HepG2 (cell line): Measurements from ENCODE around the gene NYAP1. TPM values are rescaled to one million over a fixed set of nuclear protein-coding genes. Genes with fewer than 3 reads are reported as not detected.
A peak's percentile ranks its signal among the peaks of the same experiment; 100 is the strongest.

Experiments
- ISX ChIP-seq: sonication (generic); formaldehyde crosslinking; conservative IDR thresholded peaks from 2 replicates; pipeline ENCODE4 v1.5.0; 2020; ENCODE audit warnings: missing genetic modification reagents
- KDM2A ChIP-seq: sonication (generic); formaldehyde crosslinking; IDR thresholded peaks from 2 replicates; pipeline ENCODE4 v1.4.0; 2020; ENCODE audit warnings: low read depth, missing genetic modification reagents, borderline replicate concordance
- PLRG1 ChIP-seq: fragments of 450-650 bp; conservative IDR thresholded peaks from 2 replicates; pipeline ENCODE4 v1.6.1; 2016
- SIX1 ChIP-seq: sonication (generic); formaldehyde crosslinking; IDR thresholded peaks from 2 replicates; pipeline ENCODE4 v1.4.0; 2020; ENCODE audit warnings: missing genetic modification reagents, borderline replicate concordance
- YEATS2 ChIP-seq: sonication (generic); formaldehyde crosslinking; IDR thresholded peaks from 2 replicates; pipeline ENCODE4 v1.4.0; 2020; ENCODE audit warnings: missing genetic modification reagents, borderline replicate concordance
- ZNF30 ChIP-seq: sonication (generic); formaldehyde crosslinking; IDR thresholded peaks from 2 replicates; pipeline ENCODE4 v1.5.0; 2020; ENCODE audit warnings: mild to moderate bottlenecking, missing genetic modification reagents
- ZNF563 ChIP-seq: sonication (generic); formaldehyde crosslinking; IDR thresholded peaks from 2 replicates; pipeline ENCODE4 v1.8.0; 2022; ENCODE audit warnings: mild to moderate bottlenecking, moderate library complexity, missing genetic modification reagents
- ZNF605 ChIP-seq: sonication (generic); formaldehyde crosslinking; IDR thresholded peaks from 2 replicates; pipeline ENCODE4 v1.8.0; 2022; ENCODE audit warnings: mild to moderate bottlenecking, missing genetic modification reagents
- ZNF772 ChIP-seq: sonication (generic); formaldehyde crosslinking; IDR thresholded peaks from 2 replicates; pipeline ENCODE4 v1.5.0; 2020; ENCODE audit warnings: mild to moderate bottlenecking, missing genetic modification reagents
- ZNF780A ChIP-seq: sonication (generic); formaldehyde crosslinking; IDR thresholded peaks from 2 replicates; pipeline ENCODE4 v1.8.0; 2022; ENCODE audit warnings: mild to moderate bottlenecking, missing genetic modification reagents, moderate library complexity
- ZNF788 ChIP-seq: sonication (generic); formaldehyde crosslinking; IDR thresholded peaks from 2 replicates; pipeline ENCODE4 v1.5.0; 2020; ENCODE audit warnings: mild to moderate bottlenecking, missing genetic modification reagents, borderline replicate concordance
- polyA plus RNA-seq, 8 experiments: library from polyadenylated mRNA; depleted of rRNA in 3 of 8; stranded (reverse) in 7 of 8; unstranded in 1 of 8; fragments of >200 nt; fragmentation: Illumina TruSeq in 4 of 8; extraction: Trizol in 4 of 8; gene quantifications; 2 replicates each; pipeline versions ENCODE4 v1.2.1 to v1.2.3, GENCODE V29; 2011 to 2016; ENCODE audit warnings: low read depth in 4 of 8, missing spikeins in 1 of 8, mixed read lengths in 1 of 8; ENCODE audit not compliant: insufficient read depth in 1 of 8
- total RNA-seq, 5 experiments: library from RNA; depleted of rRNA; stranded (reverse); fragments of >200 nt; fragmentation: Illumina TruSeq; extraction: Trizol; gene quantifications; 2 replicates each; pipeline ENCODE4 v1.2.3, GENCODE V29; 2016; ENCODE audit warnings: low read depth in 1 of 5
- TF ChIP-seq, protein P1 (sequence below): sonication (generic); formaldehyde crosslinking; IDR thresholded peaks from 2 replicates; pipeline ENCODE4 v1.4.0; 2020; ENCODE audit warnings: mild to moderate bottlenecking, missing genetic modification reagents
- TF ChIP-seq, protein P2 (sequence below), 2 experiments: sonication (generic) in 1 of 2; formaldehyde crosslinking in 1 of 2; IDR thresholded peaks; 2 replicates each; pipeline versions ENCODE4 v1.4.0 to v1.6.1; 2018 to 2020; ENCODE audit warnings: missing genetic modification reagents in 2 of 2, borderline replicate concordance in 1 of 2, low read depth in 1 of 2, mild to moderate bottlenecking in 1 of 2, missing biosample characterization in 1 of 2
- TF ChIP-seq, protein P3 (sequence below): sonication (generic); formaldehyde crosslinking; IDR thresholded peaks from 2 replicates; pipeline ENCODE4 v1.5.1; 2020; ENCODE audit warnings: mild to moderate bottlenecking, moderate library complexity, missing genetic modification reagents
- TF ChIP-seq, protein P4 (sequence below): sonication (generic); formaldehyde crosslinking; IDR thresholded peaks from 2 replicates; pipeline ENCODE4 v1.4.0; 2020; ENCODE audit warnings: missing genetic modification reagents
- TF ChIP-seq, protein P5 (sequence below): sonication (generic); formaldehyde crosslinking; IDR thresholded peaks from 2 replicates; pipeline ENCODE4 v1.4.0; 2020; ENCODE audit warnings: mild to moderate bottlenecking, missing genetic modification reagents
- TF ChIP-seq, protein P6 (sequence below): sonication (generic); formaldehyde crosslinking; IDR thresholded peaks from 2 replicates; pipeline ENCODE4 v1.8.1; 2022; ENCODE audit warnings: mild to moderate bottlenecking, missing genetic modification reagents

Gene NYAP1
- total and polyA plus RNA-seq, 2 of the 13 experiments (the other 11 are each of a cell fraction or from before 2014, with no cell fraction given): 0.15 to 0.46 TPM

DNA sequence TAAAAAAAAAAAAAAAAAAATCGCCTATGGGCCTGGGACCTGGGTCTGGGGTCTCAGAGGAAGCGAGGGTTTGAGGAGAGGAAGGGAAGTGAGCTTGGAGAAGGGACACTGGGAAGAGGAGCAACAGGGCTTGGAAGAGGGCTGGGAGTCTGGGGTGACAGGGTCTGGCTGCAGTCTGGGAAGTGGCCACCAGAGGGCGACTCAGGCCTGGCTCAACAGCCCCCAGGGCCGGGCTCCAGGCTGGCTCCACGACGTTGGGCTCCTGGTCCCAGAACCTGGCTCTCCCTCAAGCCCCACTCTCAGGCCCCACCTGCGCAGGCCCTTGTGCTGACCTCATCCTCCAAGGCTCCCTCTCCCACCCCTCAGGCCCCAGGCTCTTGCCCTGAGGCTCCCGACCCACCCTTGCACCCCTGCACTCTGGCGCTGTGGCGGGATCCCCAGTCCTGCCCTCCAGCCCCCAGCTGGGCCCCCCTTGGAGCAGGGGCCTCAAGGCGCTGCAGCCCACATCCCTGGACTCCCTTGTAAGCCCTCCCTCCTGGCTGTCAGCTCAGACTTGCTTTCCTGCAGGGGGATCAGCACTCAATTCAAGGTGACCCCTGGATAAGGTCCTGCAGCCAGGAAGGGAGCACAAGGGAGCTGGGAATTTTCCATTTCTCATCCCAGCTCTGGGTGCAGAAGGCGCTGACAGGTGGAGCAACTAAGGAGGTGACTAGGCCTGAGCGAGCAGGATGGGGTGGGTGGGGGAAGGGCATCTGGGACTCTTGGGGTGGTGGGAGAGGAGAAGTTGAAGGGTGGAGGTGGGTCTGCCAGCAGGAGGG lies 14.3 kb upstream of the NYAP1 start (continued):
- TF ChIP-seq KDM2A: peak; percentile 34; the same call in 1 of the 2 replicates
- peak; percentile 42; the same call in 1 of the 2 replicates for TF ChIP-seq ZNF788 (CRISPR knock-in tag)
- no peak for TF ChIP-seq ISX (CRISPR knock-in tag)
- TF ChIP-seq, protein P1, sequence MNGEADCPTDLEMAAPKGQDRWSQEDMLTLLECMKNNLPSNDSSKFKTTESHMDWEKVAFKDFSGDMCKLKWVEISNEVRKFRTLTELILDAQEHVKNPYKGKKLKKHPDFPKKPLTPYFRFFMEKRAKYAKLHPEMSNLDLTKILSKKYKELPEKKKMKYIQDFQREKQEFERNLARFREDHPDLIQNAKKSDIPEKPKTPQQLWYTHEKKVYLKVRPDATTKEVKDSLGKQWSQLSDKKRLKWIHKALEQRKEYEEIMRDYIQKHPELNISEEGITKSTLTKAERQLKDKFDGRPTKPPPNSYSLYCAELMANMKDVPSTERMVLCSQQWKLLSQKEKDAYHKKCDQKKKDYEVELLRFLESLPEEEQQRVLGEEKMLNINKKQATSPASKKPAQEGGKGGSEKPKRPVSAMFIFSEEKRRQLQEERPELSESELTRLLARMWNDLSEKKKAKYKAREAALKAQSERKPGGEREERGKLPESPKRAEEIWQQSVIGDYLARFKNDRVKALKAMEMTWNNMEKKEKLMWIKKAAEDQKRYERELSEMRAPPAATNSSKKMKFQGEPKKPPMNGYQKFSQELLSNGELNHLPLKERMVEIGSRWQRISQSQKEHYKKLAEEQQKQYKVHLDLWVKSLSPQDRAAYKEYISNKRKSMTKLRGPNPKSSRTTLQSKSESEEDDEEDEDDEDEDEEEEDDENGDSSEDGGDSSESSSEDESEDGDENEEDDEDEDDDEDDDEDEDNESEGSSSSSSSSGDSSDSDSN (CRISPR knock-in tag): peak; percentile 54
- TF ChIP-seq, protein P2, sequence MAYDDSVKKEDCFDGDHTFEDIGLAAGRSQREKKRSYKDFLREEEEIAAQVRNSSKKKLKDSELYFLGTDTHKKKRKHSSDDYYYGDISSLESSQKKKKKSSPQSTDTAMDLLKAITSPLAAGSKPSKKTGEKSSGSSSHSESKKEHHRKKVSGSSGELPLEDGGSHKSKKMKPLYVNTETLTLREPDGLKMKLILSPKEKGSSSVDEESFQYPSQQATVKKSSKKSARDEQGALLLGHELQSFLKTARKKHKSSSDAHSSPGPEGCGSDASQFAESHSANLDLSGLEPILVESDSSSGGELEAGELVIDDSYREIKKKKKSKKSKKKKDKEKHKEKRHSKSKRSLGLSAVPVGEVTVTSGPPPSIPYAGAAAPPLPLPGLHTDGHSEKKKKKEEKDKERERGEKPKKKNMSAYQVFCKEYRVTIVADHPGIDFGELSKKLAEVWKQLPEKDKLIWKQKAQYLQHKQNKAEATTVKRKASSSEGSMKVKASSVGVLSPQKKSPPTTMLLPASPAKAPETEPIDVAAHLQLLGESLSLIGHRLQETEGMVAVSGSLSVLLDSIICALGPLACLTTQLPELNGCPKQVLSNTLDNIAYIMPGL (CRISPR knock-in tag; IDR thresholded peaks at IDR 0.05; ENCODE audit: borderline replicate concordance in 1 of 2, low read depth in 1 of 2): peak; percentile 30 to 50; a peak in 1 of 4 replicates
- TF ChIP-seq ZNF30 (CRISPR knock-in tag): no peak
- TF ChIP-seq, protein P3, sequence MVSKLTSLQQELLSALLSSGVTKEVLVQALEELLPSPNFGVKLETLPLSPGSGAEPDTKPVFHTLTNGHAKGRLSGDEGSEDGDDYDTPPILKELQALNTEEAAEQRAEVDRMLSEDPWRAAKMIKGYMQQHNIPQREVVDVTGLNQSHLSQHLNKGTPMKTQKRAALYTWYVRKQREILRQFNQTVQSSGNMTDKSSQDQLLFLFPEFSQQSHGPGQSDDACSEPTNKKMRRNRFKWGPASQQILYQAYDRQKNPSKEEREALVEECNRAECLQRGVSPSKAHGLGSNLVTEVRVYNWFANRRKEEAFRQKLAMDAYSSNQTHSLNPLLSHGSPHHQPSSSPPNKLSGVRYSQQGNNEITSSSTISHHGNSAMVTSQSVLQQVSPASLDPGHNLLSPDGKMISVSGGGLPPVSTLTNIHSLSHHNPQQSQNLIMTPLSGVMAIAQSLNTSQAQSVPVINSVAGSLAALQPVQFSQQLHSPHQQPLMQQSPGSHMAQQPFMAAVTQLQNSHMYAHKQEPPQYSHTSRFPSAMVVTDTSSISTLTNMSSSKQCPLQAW (CRISPR knock-in tag): 0 out of 2 replicates have a peak, but pooled peaks have one; percentile 15
- TF ChIP-seq ZNF563 (CRISPR knock-in tag): no peak
- no peak; the same call in 1 of the 2 replicates for TF ChIP-seq YEATS2 (CRISPR knock-in tag)
- no peak for TF ChIP-seq ZNF780A (CRISPR knock-in tag)
- TF ChIP-seq, protein P4, sequence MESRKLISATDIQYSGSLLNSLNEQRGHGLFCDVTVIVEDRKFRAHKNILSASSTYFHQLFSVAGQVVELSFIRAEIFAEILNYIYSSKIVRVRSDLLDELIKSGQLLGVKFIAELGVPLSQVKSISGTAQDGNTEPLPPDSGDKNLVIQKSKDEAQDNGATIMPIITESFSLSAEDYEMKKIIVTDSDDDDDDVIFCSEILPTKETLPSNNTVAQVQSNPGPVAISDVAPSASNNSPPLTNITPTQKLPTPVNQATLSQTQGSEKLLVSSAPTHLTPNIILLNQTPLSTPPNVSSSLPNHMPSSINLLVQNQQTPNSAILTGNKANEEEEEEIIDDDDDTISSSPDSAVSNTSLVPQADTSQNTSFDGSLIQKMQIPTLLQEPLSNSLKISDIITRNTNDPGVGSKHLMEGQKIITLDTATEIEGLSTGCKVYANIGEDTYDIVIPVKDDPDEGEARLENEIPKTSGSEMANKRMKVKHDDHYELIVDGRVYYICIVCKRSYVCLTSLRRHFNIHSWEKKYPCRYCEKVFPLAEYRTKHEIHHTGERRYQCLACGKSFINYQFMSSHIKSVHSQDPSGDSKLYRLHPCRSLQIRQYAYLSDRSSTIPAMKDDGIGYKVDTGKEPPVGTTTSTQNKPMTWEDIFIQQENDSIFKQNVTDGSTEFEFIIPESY: peak; percentile 87
- TF ChIP-seq, protein P5, sequence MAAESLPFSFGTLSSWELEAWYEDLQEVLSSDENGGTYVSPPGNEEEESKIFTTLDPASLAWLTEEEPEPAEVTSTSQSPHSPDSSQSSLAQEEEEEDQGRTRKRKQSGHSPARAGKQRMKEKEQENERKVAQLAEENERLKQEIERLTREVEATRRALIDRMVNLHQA (CRISPR knock-in tag): no peak
- peak; percentile 63; the same call in 1 of the 2 replicates for TF ChIP-seq ZNF772 (CRISPR knock-in tag)
- TF ChIP-seq ZNF605 (CRISPR knock-in tag): no peak
- TF ChIP-seq, protein P6, sequence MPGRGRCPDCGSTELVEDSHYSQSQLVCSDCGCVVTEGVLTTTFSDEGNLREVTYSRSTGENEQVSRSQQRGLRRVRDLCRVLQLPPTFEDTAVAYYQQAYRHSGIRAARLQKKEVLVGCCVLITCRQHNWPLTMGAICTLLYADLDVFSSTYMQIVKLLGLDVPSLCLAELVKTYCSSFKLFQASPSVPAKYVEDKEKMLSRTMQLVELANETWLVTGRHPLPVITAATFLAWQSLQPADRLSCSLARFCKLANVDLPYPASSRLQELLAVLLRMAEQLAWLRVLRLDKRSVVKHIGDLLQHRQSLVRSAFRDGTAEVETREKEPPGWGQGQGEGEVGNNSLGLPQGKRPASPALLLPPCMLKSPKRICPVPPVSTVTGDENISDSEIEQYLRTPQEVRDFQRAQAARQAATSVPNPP (CRISPR knock-in tag): 0 out of 2 replicates have a peak, but pooled peaks have one; percentile 29
- TF ChIP-seq SIX1 (CRISPR knock-in tag): no peak
- TF ChIP-seq PLRG1: no peak
